Measurements from ENCODE around the gene PLXNB3. TPM values are rescaled to one million over a fixed set of nuclear protein-coding genes. Genes with fewer than 3 reads are reported as not detected.
A peak's percentile ranks its signal among the peaks of the same experiment; 100 is the strongest.

The PLXNB3 gene
- polyA plus RNA-seq, 1 donor: 5.0 TPM

DNA sequence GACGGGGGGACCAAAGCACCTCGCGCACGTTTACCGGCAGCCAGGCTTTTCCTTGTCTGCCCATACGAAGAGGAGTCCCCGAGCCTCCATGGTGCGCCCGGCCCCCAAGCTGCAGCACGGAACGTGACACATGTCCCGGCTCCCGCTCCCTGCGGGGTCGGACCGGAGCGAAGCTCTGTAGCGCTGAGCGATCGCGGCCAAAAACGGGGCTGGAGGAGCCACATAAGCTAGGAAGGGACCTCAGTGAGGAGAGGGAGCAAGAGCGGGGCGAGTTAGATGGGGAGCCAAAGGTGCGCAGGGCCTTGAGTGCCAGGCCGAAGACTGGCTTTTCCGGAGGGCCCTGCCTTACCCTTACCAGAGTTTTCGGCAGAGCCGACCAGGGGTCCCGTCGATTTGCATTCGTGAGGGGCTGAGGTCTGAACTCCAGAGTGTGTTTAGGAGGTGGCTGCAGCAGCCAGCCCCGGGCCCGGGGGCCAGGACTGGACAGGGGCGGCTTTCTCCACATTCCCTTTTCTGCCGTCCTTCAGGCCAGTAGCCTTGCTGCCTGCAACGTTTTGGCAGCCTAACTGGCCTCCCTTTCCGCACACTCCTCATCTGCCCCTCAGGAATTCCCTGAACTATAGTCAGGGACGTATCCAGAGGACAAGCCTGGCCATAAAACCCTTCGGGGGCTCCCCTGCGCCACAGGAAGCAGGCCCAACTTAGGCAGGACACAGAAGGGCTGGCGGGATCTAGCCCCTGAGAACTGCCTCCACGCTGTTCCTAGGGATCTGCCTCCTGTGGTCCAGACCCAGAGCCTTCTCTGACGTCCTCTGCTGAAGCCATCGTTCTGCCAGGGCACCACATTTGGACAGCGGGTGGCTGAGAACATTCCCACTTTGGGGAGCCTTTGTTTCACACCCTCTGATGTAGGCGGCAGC lies 31.1 kb downstream of the PLXNB3 start:
- no CpG with 5 or more reads among the region's 47 CpGs for WGBS (ENCODE audit: insufficient coverage, low lambda C conversion rate)
- Histone ChIP-seq H3K27me3 (ENCODE audit: control insufficient read depth, insufficient read depth, low read length) (no peaks in the 10 kb centered on the region), H3K4me3 (ENCODE audit: low read length) (peak overlapping the region; percentile 93), H3K4me1 (ENCODE audit: control insufficient read depth, insufficient read depth, low read length) (peaks cover 10% of the 10 kb centered on the region), H3K9me3 (ENCODE audit: control insufficient read depth, low read depth, low read length) (no peaks in the 10 kb centered on the region), H3K27ac (ENCODE audit: low read length) (peak overlapping the region; percentile 81), H3K36me3 (ENCODE audit: control insufficient read depth, insufficient read depth, low read length) (peaks cover 23% of the 10 kb centered on the region)
- peak in 1 of 2 donors; percentile 20 for DNase-seq

GRCh38 chrX:153797415-153798015 lies 33.5 kb downstream of the PLXNB3 start:
- Histone ChIP-seq H3K27me3 (ENCODE audit: control insufficient read depth, insufficient read depth, low read length) (no peaks in the 10 kb centered on the region), H3K4me3 (ENCODE audit: low read length) (no peak overlapping the region), H3K4me1 (ENCODE audit: control insufficient read depth, insufficient read depth, low read length) (peaks cover 10% of the 10 kb centered on the region), H3K9me3 (ENCODE audit: control insufficient read depth, low read depth, low read length) (no peaks in the 10 kb centered on the region), H3K27ac (ENCODE audit: low read length) (no peak overlapping the region), H3K36me3 (ENCODE audit: control insufficient read depth, insufficient read depth, low read length) (peaks cover 21% of the 10 kb centered on the region)
- WGBS (ENCODE audit: insufficient coverage, low lambda C conversion rate): no CpG with 5 or more reads among the region's 15 CpGs
- no peak for DNase-seq

GRCh38 chrX:153799326-153799725 lies 35.3 kb downstream of the PLXNB3 start:
- DNase-seq: no peak
- Histone ChIP-seq H3K27ac (ENCODE audit: low read length) (no peak overlapping the region), H3K4me3 (ENCODE audit: low read length) (no peak overlapping the region), H3K4me1 (ENCODE audit: control insufficient read depth, insufficient read depth, low read length) (peaks cover 10% of the 10 kb centered on the region), H3K36me3 (ENCODE audit: control insufficient read depth, insufficient read depth, low read length) (peaks cover 21% of the 10 kb centered on the region), H3K9me3 (ENCODE audit: control insufficient read depth, low read depth, low read length) (no peaks in the 10 kb centered on the region), H3K27me3 (ENCODE audit: control insufficient read depth, insufficient read depth, low read length) (no peaks in the 10 kb centered on the region)
- no CpG with 5 or more reads among the region's 5 CpGs for WGBS (ENCODE audit: insufficient coverage, low lambda C conversion rate)

DNA sequence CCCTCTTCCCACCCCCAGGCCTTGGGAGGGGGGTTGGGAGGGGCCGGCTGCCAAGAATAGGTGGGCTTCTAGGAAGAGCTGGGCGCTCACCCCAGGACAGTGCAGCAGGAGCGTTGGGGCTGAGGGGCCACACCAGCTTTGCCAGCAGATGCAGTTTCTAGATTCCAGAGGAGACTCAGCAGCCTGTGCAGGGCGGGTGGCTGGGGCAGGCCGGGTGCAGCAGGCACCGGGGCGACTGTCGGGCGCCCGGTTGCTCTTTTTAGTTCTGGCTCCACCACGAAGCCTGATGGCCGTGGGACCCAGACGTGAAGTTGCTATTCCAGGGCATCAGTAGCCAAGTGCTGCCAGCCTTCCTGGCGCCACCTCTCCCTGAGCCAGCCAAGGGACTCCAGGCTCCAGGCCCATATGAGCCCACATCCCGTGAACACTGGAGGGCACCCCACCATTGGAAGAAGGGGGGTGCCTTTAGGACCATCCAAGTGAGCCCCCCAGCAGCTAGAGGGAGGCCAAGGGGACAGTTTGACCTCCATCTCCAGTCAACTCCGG lies 36.2 kb downstream of the PLXNB3 start:
- DNase-seq: no peak
- Histone ChIP-seq H3K36me3 (ENCODE audit: control insufficient read depth, insufficient read depth, low read length) (peaks cover 21% of the 10 kb centered on the region), H3K4me3 (ENCODE audit: low read length) (no peak overlapping the region), H3K4me1 (ENCODE audit: control insufficient read depth, insufficient read depth, low read length) (peaks cover 10% of the 10 kb centered on the region), H3K27me3 (ENCODE audit: control insufficient read depth, insufficient read depth, low read length) (no peaks in the 10 kb centered on the region), H3K27ac (ENCODE audit: low read length) (no peak overlapping the region), H3K9me3 (ENCODE audit: control insufficient read depth, low read depth, low read length) (no peaks in the 10 kb centered on the region)
- no CpG with 5 or more reads among the region's 16 CpGs for WGBS (ENCODE audit: insufficient coverage, low lambda C conversion rate)

- Histone ChIP-seq H3K9me3 (ENCODE audit: control insufficient read depth, low read depth, low read length) (no peaks in the 10 kb centered on the region), H3K4me1 (ENCODE audit: control insufficient read depth, insufficient read depth, low read length) (peaks cover 5% of the 10 kb centered on the region), H3K27me3 (ENCODE audit: control insufficient read depth, insufficient read depth, low read length) (no peaks in the 10 kb centered on the region), H3K36me3 (ENCODE audit: control insufficient read depth, insufficient read depth, low read length) (peaks cover 21% of the 10 kb centered on the region), H3K4me3 (ENCODE audit: low read length) (no peak overlapping the region), H3K27ac (ENCODE audit: low read length) (no peak overlapping the region)
- no CpG with 5 or more reads among the region's 7 CpGs for WGBS (ENCODE audit: insufficient coverage, low lambda C conversion rate)
- no peak for DNase-seq
These were observed 36.7 kb downstream of the PLXNB3 start for GRCh38 chrX:153800746-153801145.

DNA sequence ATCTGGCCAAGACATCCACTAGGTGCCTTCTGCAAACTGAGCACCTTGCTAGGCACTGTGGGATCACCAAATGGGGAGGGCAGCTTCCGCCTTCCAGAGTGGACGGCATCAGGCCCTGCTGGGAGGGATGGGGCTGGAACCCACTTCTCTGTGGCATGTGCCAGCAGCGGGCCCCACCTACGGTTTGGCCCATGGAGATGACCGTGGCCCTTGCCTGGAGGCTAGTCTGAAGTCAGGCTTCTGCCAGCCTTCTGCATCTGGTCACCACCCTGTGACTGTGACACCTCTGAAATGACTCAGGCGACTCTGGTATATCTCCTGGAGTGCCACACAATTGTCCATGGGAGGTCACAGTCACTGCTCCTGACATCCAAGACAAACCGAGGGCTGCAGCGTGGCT lies 37.6 kb downstream of the PLXNB3 start:
- Histone ChIP-seq H3K36me3 (ENCODE audit: control insufficient read depth, insufficient read depth, low read length) (peaks cover 16% of the 10 kb centered on the region), H3K4me1 (ENCODE audit: control insufficient read depth, insufficient read depth, low read length) (no peaks in the 10 kb centered on the region), H3K9me3 (ENCODE audit: control insufficient read depth, low read depth, low read length) (no peaks in the 10 kb centered on the region), H3K27me3 (ENCODE audit: control insufficient read depth, insufficient read depth, low read length) (no peaks in the 10 kb centered on the region), H3K4me3 (ENCODE audit: low read length) (no peak overlapping the region), H3K27ac (ENCODE audit: low read length) (no peak overlapping the region)
- WGBS (ENCODE audit: insufficient coverage, low lambda C conversion rate): no CpG with 5 or more reads among the region's 8 CpGs
- DNase-seq: no peak

DNA sequence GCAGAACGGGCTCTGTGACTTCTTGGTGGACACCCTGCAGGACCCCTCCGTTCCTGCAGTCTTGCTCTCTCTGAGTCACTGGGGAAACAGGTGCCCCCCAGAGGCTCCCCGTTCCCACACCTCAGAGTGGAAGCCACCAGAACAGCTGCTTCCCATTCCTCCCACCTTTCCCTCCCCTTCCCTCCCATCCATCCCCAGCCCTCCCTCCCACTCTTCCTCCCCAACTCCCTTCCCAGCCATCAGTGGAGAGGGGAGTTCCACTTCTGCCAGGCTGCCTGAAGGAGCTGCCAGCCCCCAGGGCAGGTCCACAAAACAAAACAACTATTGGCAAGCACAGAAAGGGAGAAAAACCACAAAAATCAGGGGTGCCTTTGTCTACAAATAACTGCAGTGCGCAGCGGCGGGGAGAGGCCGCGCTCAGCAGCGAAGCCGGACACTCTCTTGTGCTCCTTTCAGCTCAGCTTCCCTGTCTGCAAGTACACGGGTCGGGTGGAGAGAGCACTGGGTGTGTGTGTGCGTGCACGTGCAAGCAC lies 38.5 kb downstream of the PLXNB3 start:
- H3K4me3 ChIP-seq (ENCODE audit: low read length): no peak overlapping the region
- no peak for DNase-seq
- H3K27me3 ChIP-seq (ENCODE audit: control insufficient read depth, insufficient read depth, low read length): no peaks in the 10 kb centered on the region
- peaks cover 9% of the 10 kb centered on the region for H3K36me3 ChIP-seq (ENCODE audit: control insufficient read depth, insufficient read depth, low read length)
- no CpG with 5 or more reads among the region's 14 CpGs for WGBS (ENCODE audit: insufficient coverage, low lambda C conversion rate)
- H3K4me1 ChIP-seq (ENCODE audit: control insufficient read depth, insufficient read depth, low read length): no peaks in the 10 kb centered on the region
- no peak overlapping the region for H3K27ac ChIP-seq (ENCODE audit: low read length)
- no peaks in the 10 kb centered on the region for H3K9me3 ChIP-seq (ENCODE audit: control insufficient read depth, low read depth, low read length)

DNA sequence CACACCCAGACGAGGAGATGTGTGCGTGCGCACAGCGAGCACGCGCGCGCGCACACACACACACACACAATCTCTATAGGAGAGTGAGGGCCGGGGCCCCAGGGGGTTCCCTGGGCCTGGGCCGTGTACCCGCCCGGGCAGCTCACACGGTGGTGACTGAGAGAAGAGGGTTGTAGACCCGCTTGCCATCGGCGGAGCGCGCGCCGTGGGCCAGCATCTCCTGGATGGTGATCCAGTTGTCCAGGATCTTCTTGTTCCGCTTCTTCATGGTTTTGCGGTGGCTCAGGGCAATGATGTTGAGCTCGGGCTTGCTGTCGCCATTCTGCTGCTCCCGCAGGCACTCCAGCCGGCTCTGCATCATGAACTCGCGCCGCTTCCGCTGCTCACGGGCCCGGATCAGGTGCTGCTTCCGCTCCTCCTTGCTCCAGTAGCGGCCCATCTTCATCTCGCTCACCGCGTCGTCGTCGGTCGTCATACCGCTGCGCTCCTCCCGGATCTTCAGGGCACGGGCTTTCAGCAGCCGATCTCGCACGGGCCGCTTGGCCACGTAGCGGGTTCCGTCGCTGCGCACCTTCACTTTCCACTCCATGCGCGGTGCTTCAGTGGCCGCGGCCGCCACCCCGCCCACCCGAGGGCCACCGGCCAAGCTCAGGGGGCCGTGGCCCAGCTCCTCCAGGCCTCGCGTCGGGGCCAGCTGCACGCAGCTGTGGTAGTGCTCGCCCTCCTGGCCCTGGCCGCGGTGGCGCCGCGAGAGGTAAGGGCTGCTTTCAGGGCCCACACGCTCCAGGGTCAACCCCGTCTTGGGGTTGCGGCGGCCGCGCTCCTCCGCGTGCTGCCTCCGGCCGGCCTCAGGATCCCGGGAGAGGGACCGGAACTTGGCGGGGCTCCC lies 39.4 kb downstream of the PLXNB3 start:
- Histone ChIP-seq H3K27ac (ENCODE audit: low read length) (no peak overlapping the region), H3K4me1 (ENCODE audit: control insufficient read depth, insufficient read depth, low read length) (no peaks in the 10 kb centered on the region), H3K9me3 (ENCODE audit: control insufficient read depth, low read depth, low read length) (no peaks in the 10 kb centered on the region), H3K4me3 (ENCODE audit: low read length) (no peak overlapping the region), H3K27me3 (ENCODE audit: control insufficient read depth, insufficient read depth, low read length) (no peaks in the 10 kb centered on the region), H3K36me3 (ENCODE audit: control insufficient read depth, insufficient read depth, low read length) (peaks cover 3% of the 10 kb centered on the region)
- WGBS (ENCODE audit: insufficient coverage, low lambda C conversion rate): no CpG with 5 or more reads among the region's 87 CpGs
- no peak for DNase-seq

GRCh38 chrX:153804100-153804595 lies 40.1 kb downstream of the PLXNB3 start:
- no CpG with 5 or more reads among the region's 34 CpGs for WGBS (ENCODE audit: insufficient coverage, low lambda C conversion rate)
- Histone ChIP-seq H3K27ac (ENCODE audit: low read length) (no peak overlapping the region), H3K4me1 (ENCODE audit: control insufficient read depth, insufficient read depth, low read length) (no peaks in the 10 kb centered on the region), H3K9me3 (ENCODE audit: control insufficient read depth, low read depth, low read length) (no peaks in the 10 kb centered on the region), H3K27me3 (ENCODE audit: control insufficient read depth, insufficient read depth, low read length) (no peaks in the 10 kb centered on the region), H3K36me3 (ENCODE audit: control insufficient read depth, insufficient read depth, low read length) (no peaks in the 10 kb centered on the region), H3K4me3 (ENCODE audit: low read length) (no peak overlapping the region)
- DNase-seq: no peak

Measured in large intestine (tissue), 3 donors.